ENCODE measurements around the gene IL36RN. TPM values are rescaled to one million over a fixed set of nuclear protein-coding genes. Genes with fewer than 3 reads are reported as not detected.

The IL36RN gene
- total RNA-seq, 1 donor from 2014 or later = not detected

- intact Hi-C loops (cut with micrococcal nuclease) = no loop called here
Observed at GRCh38 chr2:113046465-113046864, 12.5 kb upstream of the IL36RN start.

GRCh38 chr2:113050921-113051895, 7.8 kb upstream of the IL36RN start:
- intact Hi-C loops (cut with micrococcal nuclease) = no loop called here

- intact Hi-C loops (cut with micrococcal nuclease) = no loop called here
Observed at GRCh38 chr2:113052396-113052917, 6.5 kb upstream of the IL36RN start, which contains the start of gene IL36B. Gene IL36B (minus strand): TSS chr2:113052867.

- intact Hi-C loops (cut with micrococcal nuclease) = no loop called here
Observed at GRCh38 chr2:113053666-113054065, 5.3 kb upstream of the IL36RN start.

- intact Hi-C loops (cut with micrococcal nuclease) = no loop called here
Observed at GRCh38 chr2:113054066-113054465, 4.9 kb upstream of the IL36RN start.

GRCh38 chr2:113056521-113056920, 2.5 kb upstream of the IL36RN start:
- intact Hi-C loops (cut with micrococcal nuclease) = no loop called here

GRCh38 chr2:113057117-113057516, 1.9 kb upstream of the IL36RN start:
- intact Hi-C loops (cut with micrococcal nuclease) = no loop called here

- intact Hi-C loops (cut with micrococcal nuclease) = no loop called here
Observed at GRCh38 chr2:113058411-113058994, 495 bp upstream of the IL36RN start.

- intact Hi-C loops (cut with micrococcal nuclease) = no loop called here
Observed at GRCh38 chr2:113060396-113060795, 1.4 kb downstream of the IL36RN start.

GRCh38 chr2:113060796-113061195, 1.8 kb downstream of the IL36RN start:
- intact Hi-C loops (cut with micrococcal nuclease) = no loop called here

- intact Hi-C loops (cut with micrococcal nuclease) = no loop called here
Observed at GRCh38 chr2:113061241-113061640, 2.2 kb downstream of the IL36RN start.

GRCh38 chr2:113061896-113062770, 3.1 kb downstream of the IL36RN start:
- intact Hi-C loops (cut with micrococcal nuclease) = no loop called here

- intact Hi-C loops (cut with micrococcal nuclease) = no loop called here
Observed at GRCh38 chr2:113064281-113064680, 5.3 kb downstream of the IL36RN start.

- intact Hi-C loops (cut with micrococcal nuclease) = no loop called here
Observed at GRCh38 chr2:113064898-113065297, 5.9 kb downstream of the IL36RN start.

- intact Hi-C loops (cut with micrococcal nuclease) = no loop called here
Observed at GRCh38 chr2:113067681-113068080, 8.7 kb downstream of the IL36RN start, which contains the start of gene IL1F10. Gene IL1F10 (plus strand): TSS chr2:113067970. CDS start chr2:113072739, 4,769 bp downstream.

GRCh38 chr2:113068249-113068648, 9.3 kb downstream of the IL36RN start:
- intact Hi-C loops (cut with micrococcal nuclease) = no loop called here

- intact Hi-C loops (cut with micrococcal nuclease) = no loop called here
Observed at GRCh38 chr2:113068706-113069485, 9.9 kb downstream of the IL36RN start.

GRCh38 chr2:113069676-113070605, 10.9 kb downstream of the IL36RN start:
- intact Hi-C loops (cut with micrococcal nuclease) = no loop called here

GRCh38 chr2:113070606-113070975, 11.6 kb downstream of the IL36RN start:
- intact Hi-C loops (cut with micrococcal nuclease) = no loop called here
